Natural killer cell (primary cell): ENCODE data around the gene GSS. TPM values are rescaled to one million over a fixed set of nuclear protein-coding genes. Genes with fewer than 3 reads are reported as not detected.

ENCODE experiments used
- ATAC-seq, 3 donors: fragments of 150-1000 bp in 2 of 3; fragments of 200-7000 bp in 1 of 3; cut with Tn5 transposase; 1 replicate in 1 of 3; 2 replicates in 2 of 3; pipeline ENCODE4 v1.10.0; 2021; ENCODE audit warnings: mild to moderate bottlenecking in 2 of 3, moderate library complexity in 2 of 3
- DNase-seq, 2 donors: peaks; one replicate each; pipeline versions ENCODE4 v3.0.0 to v3.0.0-alpha.2; 2013 to 2021; ENCODE audit warnings: mixed read lengths in 1 of 2
- H3K27ac ChIP-seq: one replicate; pipeline ENCODE4 v1.5.1; 2013; ENCODE audit warnings: mild to moderate bottlenecking, low read length
- H3K27me3 ChIP-seq: one replicate; pipeline ENCODE4 v1.6.1; 2013; ENCODE audit warnings: low read length; ENCODE audit not compliant: control insufficient read depth, insufficient read depth
- H3K36me3 ChIP-seq: one replicate; pipeline ENCODE4 v1.6.1; 2013; ENCODE audit warnings: low read length; ENCODE audit not compliant: control insufficient read depth, insufficient read depth
- H3K4me1 ChIP-seq: one replicate; pipeline ENCODE4 v1.6.1; 2013; ENCODE audit warnings: low read length; ENCODE audit not compliant: control insufficient read depth, insufficient read depth
- H3K4me3 ChIP-seq: one replicate; pipeline ENCODE4 v1.5.1; 2013; ENCODE audit warnings: low read length
- H3K9me3 ChIP-seq: one replicate; pipeline ENCODE4 v1.6.1; 2013; ENCODE audit warnings: low read length; ENCODE audit not compliant: control insufficient read depth, insufficient read depth
- H3K27ac Mint-ChIP-seq, 2 donors: one replicate each; pipeline ENCODE4 v1.8.0; 2022; ENCODE audit warnings: mild to moderate bottlenecking in 2 of 2, mixed read lengths in 2 of 2, moderate library complexity in 1 of 2
- H3K27me3 Mint-ChIP-seq, 2 donors: one replicate each; pipeline ENCODE4 v1.8.0; 2022; ENCODE audit warnings: low read depth in 2 of 2, mixed read lengths in 2 of 2
- H3K36me3 Mint-ChIP-seq: one replicate; pipeline ENCODE4 v1.8.0; 2022; ENCODE audit warnings: mixed read lengths
- H3K4me1 Mint-ChIP-seq, 2 donors: one replicate each; pipeline ENCODE4 v1.8.0; 2022; ENCODE audit warnings: mixed read lengths in 2 of 2
- H3K4me3 Mint-ChIP-seq: one replicate; pipeline ENCODE4 v1.8.0; 2022; ENCODE audit warnings: mild to moderate bottlenecking, moderate library complexity, mixed read lengths
- H3K9me3 Mint-ChIP-seq, 2 donors: one replicate each; pipeline ENCODE4 v1.8.0; 2022; ENCODE audit warnings: mixed read lengths in 2 of 2
- WGBS: methylation state at CpG from one replicate; pipeline ENCODE4 v1.1.7; 2013; ENCODE audit warnings: missing lambda C conversion rate; ENCODE audit not compliant: insufficient coverage; 5-methylcytosine and 5-hydroxymethylcytosine counted together
- intact Hi-C: fragments of 100-400 bp; cut with micrococcal nuclease; formaldehyde crosslinking; loops from one replicate; pipeline ENCODE4 v1.14.2; 2022
- total RNA-seq, 4 donors: library from RNA; stranded (reverse); fragments of 120-200 nt in 1 of 4; gene quantifications; one replicate each; pipeline versions ENCODE4 v1.2.3 to v1.2.4, GENCODE V29; 2013 to 2022
- TF ChIP-seq, protein P1 (sequence below): fragments of 200-600 bp; IDR thresholded peaks from one replicate; pipeline ENCODE4 v1.8.0; 2022; ENCODE audit warnings: antibody characterized with exemption

GSS gene
- total RNA-seq, 3 donors from 2014 or later (not counting 1 experiment from before 2014, with no cell fraction given) = 27.4 to 35.4 (median 30.3) TPM

DNA sequence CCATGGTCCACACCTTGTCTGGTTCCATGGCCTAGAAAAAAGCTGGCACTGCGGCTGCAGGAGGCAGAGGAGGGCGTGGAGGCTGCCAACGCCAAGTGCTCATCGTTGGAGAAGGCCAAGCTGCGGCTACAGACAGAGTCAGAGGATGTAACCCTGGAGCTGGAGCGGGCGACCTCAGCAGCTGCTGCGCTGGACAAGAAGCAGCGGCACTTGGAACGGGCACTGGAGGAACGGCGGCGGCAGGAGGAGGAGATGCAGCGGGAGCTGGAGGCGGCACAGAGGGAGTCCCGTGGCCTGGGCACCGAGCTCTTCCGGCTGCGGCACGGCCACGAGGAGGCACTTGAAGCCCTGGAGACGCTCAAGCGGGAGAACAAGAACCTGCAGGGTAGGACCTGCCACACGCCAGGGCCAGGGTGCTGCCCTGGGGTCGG is 43.4 kb upstream of the GSS start:
- no peaks in the 10 kb centered on the region for H3K9me3 Mint-ChIP-seq

GRCh38 chr20:34998331-34998950 is 42.8 kb upstream of the GSS start:
- peak overlapping the region in 1 of 2 donors; percentile 68 for H3K27ac Mint-ChIP-seq
- no peak overlapping the region for H3K4me3 Mint-ChIP-seq
- DNase-seq = no peak
- Histone ChIP-seq H3K4me3 (no peak overlapping the region), H3K36me3 (peaks cover 51% of the 10 kb centered on the region), H3K4me1 (no peaks in the 10 kb centered on the region), H3K27ac (no peak overlapping the region), H3K9me3 (no peaks in the 10 kb centered on the region), H3K27me3 (no peaks in the 10 kb centered on the region)
- no peaks in the 10 kb centered on the region for H3K27me3 Mint-ChIP-seq
- H3K9me3 Mint-ChIP-seq = no peaks in the 10 kb centered on the region
- TF ChIP-seq, protein P1, sequence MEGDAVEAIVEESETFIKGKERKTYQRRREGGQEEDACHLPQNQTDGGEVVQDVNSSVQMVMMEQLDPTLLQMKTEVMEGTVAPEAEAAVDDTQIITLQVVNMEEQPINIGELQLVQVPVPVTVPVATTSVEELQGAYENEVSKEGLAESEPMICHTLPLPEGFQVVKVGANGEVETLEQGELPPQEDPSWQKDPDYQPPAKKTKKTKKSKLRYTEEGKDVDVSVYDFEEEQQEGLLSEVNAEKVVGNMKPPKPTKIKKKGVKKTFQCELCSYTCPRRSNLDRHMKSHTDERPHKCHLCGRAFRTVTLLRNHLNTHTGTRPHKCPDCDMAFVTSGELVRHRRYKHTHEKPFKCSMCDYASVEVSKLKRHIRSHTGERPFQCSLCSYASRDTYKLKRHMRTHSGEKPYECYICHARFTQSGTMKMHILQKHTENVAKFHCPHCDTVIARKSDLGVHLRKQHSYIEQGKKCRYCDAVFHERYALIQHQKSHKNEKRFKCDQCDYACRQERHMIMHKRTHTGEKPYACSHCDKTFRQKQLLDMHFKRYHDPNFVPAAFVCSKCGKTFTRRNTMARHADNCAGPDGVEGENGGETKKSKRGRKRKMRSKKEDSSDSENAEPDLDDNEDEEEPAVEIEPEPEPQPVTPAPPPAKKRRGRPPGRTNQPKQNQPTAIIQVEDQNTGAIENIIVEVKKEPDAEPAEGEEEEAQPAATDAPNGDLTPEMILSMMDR = no peak
- intact Hi-C loops = no loop called here
- H3K4me1 Mint-ChIP-seq = peaks cover 9 to 10% of the 10 kb centered on the region in 2 donors
- 97% methylated on average over 28 of the region's 28 CpGs for WGBS
- no peaks in the 10 kb centered on the region for H3K36me3 Mint-ChIP-seq
- ATAC-seq = no peak

More for the DNA sequence above, 43.4 kb upstream of the GSS start:
- DNase-seq (no peak), ATAC-seq (no peak)
- Mint-ChIP-seq H3K36me3 (no peaks in the 10 kb centered on the region), H3K27me3 (no peaks in the 10 kb centered on the region), H3K4me3 (no peak overlapping the region), H3K4me1 (peaks cover 9 to 10% of the 10 kb centered on the region in 2 donors), H3K27ac (no peak overlapping the region)
- peaks cover 55% of the 10 kb centered on the region for H3K36me3 ChIP-seq
- 96% methylated on average over 25 of the region's 25 CpGs for WGBS
- no peak overlapping the region for H3K27ac ChIP-seq
- no peaks in the 10 kb centered on the region for H3K9me3 ChIP-seq
- H3K27me3 ChIP-seq = no peaks in the 10 kb centered on the region
- no peaks in the 10 kb centered on the region for H3K4me1 ChIP-seq
- intact Hi-C loops = no loop called here
- H3K4me3 ChIP-seq = no peak overlapping the region
- TF ChIP-seq, protein P1 = no peak

DNA sequence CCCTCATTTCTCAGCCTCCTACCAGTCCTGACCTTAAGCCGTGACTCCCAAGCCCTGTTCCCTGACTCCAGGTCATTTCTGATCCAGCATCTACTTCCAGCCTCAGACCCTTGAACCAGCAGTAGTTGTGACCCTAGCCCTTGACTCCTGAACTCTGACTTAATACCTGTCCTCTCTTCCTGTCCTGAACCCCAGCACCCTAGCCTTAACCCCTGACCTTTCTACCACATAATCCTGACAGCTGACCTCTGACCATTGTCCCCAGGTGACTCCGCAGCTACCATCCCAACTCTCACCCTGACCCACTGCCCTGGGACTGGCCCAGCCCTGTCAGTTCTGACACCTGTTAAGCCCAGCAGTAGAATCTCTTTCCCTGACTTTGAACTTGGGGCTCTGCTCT is 42.2 kb upstream of the GSS start:
- Histone ChIP-seq H3K4me3 (no peak overlapping the region), H3K27ac (no peak overlapping the region), H3K4me1 (no peaks in the 10 kb centered on the region), H3K9me3 (no peaks in the 10 kb centered on the region), H3K27me3 (no peaks in the 10 kb centered on the region), H3K36me3 (peaks cover 47% of the 10 kb centered on the region)
- H3K27me3 Mint-ChIP-seq = no peaks in the 10 kb centered on the region
- peak overlapping the region in 1 of 2 donors; percentile 68 for H3K27ac Mint-ChIP-seq
- no peaks in the 10 kb centered on the region for H3K9me3 Mint-ChIP-seq
- H3K36me3 Mint-ChIP-seq = no peaks in the 10 kb centered on the region
- no peak overlapping the region for H3K4me3 Mint-ChIP-seq
- intact Hi-C loops = no loop called here
- no peak for DNase-seq
- TF ChIP-seq, protein P1 = no peak
- no peak for ATAC-seq
- WGBS = 95% methylated on average over 2 of the region's 2 CpGs
- peaks cover 9 to 10% of the 10 kb centered on the region in 2 donors for H3K4me1 Mint-ChIP-seq

DNA sequence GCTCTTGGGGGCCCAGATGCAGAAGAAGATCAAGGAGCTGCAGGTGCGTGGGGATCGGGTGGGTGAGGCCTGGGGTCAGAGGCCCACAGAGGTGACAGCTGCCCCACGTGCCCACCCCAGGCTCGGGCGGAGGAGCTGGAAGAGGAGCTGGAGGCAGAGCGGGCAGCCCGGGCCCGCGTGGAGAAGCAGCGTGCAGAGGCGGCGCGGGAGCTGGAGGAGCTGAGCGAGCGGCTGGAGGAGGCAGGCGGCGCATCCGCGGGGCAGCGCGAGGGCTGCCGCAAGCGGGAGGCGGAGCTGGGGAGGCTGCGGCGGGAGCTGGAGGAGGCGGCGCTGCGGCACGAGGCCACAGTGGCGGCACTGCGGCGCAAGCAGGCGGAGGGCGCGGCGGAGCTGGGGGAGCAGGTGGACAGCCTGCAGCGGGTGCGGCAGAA is 41.5 kb upstream of the GSS start:
- peaks cover 9 to 10% of the 10 kb centered on the region in 2 donors for H3K4me1 Mint-ChIP-seq
- Histone ChIP-seq H3K4me1 (no peaks in the 10 kb centered on the region), H3K27ac (no peak overlapping the region), H3K4me3 (no peak overlapping the region), H3K9me3 (no peaks in the 10 kb centered on the region), H3K27me3 (no peaks in the 10 kb centered on the region), H3K36me3 (peaks cover 40% of the 10 kb centered on the region)
- peak overlapping the region in 1 of 2 donors; percentile 68 for H3K27ac Mint-ChIP-seq
- no peaks in the 10 kb centered on the region for H3K27me3 Mint-ChIP-seq
- WGBS = 87% methylated on average over 39 of the region's 39 CpGs
- no peaks in the 10 kb centered on the region for H3K9me3 Mint-ChIP-seq
- intact Hi-C loops = no loop called here
- no peak overlapping the region for H3K4me3 Mint-ChIP-seq
- TF ChIP-seq, protein P1 = no peak
- no peaks in the 10 kb centered on the region for H3K36me3 Mint-ChIP-seq
- DNase-seq (no peak), ATAC-seq (peak in 1 of 3 donors; percentile 56)
